Calu3 (cell line): ENCODE data around the gene SPSB2. TPM values are rescaled to one million over a fixed set of nuclear protein-coding genes. Genes with fewer than 3 reads are reported as not detected.
A peak's percentile ranks its signal among the peaks of the same experiment; 100 is the strongest.

ENCODE experiments used
- BruUV-seq: library from RNA; stranded (reverse); fragments of 400-500 nt; replicated peaks from 2 replicates; lab custom pipeline; 2021; lab: Mats Ljungman, UMichigan
- CTCF ChIA-PET: fragments of 300-600 bp; sonication (Branson Sonifier 250); formaldehyde crosslinking; loops from one replicate; lab custom pipeline; 2022; ENCODE audit warnings: antibody characterized with exemption; lab: Charles Lee
- DNase-seq: peaks from one replicate; pipeline ENCODE4 v3.0.0; 2022
- H3K27ac Mint-ChIP-seq: one replicate; pipeline ENCODE4 v1.8.0; 2022; ENCODE audit warnings: mixed read lengths; ENCODE audit not compliant: unreplicated experiment
- H3K27me3 Mint-ChIP-seq: one replicate; pipeline ENCODE4 v1.8.0; 2022; ENCODE audit warnings: mixed read lengths; ENCODE audit not compliant: unreplicated experiment
- H3K36me3 Mint-ChIP-seq: one replicate; pipeline ENCODE4 v1.8.0; 2022; ENCODE audit warnings: mild to moderate bottlenecking, moderate library complexity, mixed read lengths; ENCODE audit not compliant: insufficient read depth, unreplicated experiment
- H3K4me1 Mint-ChIP-seq: one replicate; pipeline ENCODE4 v1.8.0; 2022; ENCODE audit warnings: mild to moderate bottlenecking, low read depth, mixed read lengths; ENCODE audit not compliant: unreplicated experiment
- H3K4me3 Mint-ChIP-seq: one replicate; pipeline ENCODE4 v1.8.0; 2022; ENCODE audit warnings: mild to moderate bottlenecking, low read depth, moderate library complexity, mixed read lengths; ENCODE audit not compliant: unreplicated experiment
- H3K9me3 Mint-ChIP-seq: one replicate; pipeline ENCODE4 v1.8.0; 2022; ENCODE audit warnings: low read depth, mixed read lengths; ENCODE audit not compliant: unreplicated experiment
- CTCF ChIP-seq: fragments of 200-600 bp; IDR thresholded peaks from one replicate; pipeline ENCODE4 v1.8.0; 2022; ENCODE audit warnings: antibody characterized with exemption; ENCODE audit not compliant: unreplicated experiment
- intact Hi-C: fragments of 100-400 bp; cut with micrococcal nuclease; formaldehyde crosslinking; loops from one replicate; pipeline ENCODE4 v1.10.0; 2022; ENCODE audit not compliant: unreplicated experiment
- total RNA-seq: library from RNA; stranded (reverse); gene quantifications from 2 replicates; pipeline ENCODE4 v1.2.3, GENCODE V29; 2022

SPSB2 gene
- total RNA-seq, 1 experiment from 2014 or later: 18.0 TPM

- CTCF ChIA-PET: interaction anchor here (0.7 to 3.0 kb wide), 13 partner anchors 12 to 128 kb away, joined by 3 to 19 read pairs (median 7); partner anchors contain the start of genes COPS7A, GNB3, MLF2 and PTMS
- BruUV-seq: no TSS peak
- peaks cover 49% of the 10 kb centered on the region for H3K36me3 Mint-ChIP-seq
- no peaks in the 10 kb centered on the region for H3K9me3 Mint-ChIP-seq
- peak within 1 kb of the TSS; percentile 89 for H3K27ac Mint-ChIP-seq
- peaks cover 27% of the 10 kb centered on the region for H3K4me1 Mint-ChIP-seq
- intact Hi-C loops: loop anchor here (1.0 kb wide), 1 partner anchor 16 kb away; no protein-coding TSS in a partner anchor
- H3K27me3 Mint-ChIP-seq: no peaks in the 10 kb centered on the region
- no peak for TF ChIP-seq CTCF
- peak; percentile 95 for DNase-seq
- peak within 1 kb of the TSS; percentile 94 for H3K4me3 Mint-ChIP-seq
These were observed 21.8 kb downstream of the SPSB2 start, which contains the start of gene CDCA3 for GRCh38 chr12:6851153-6851920. Gene CDCA3 (minus strand): TSS chr12:6851286. CDS start chr12:6850952, 334 bp downstream.

GRCh38 chr12:6850796-6851152 is 22.3 kb downstream of the SPSB2 start:
- TF ChIP-seq CTCF: no peak
- H3K4me3 Mint-ChIP-seq: peak overlapping the region; percentile 94
- peaks cover 27% of the 10 kb centered on the region for H3K4me1 Mint-ChIP-seq
- CTCF ChIA-PET: interaction anchor here (1.1 to 3.0 kb wide), 7 partner anchors 11 to 98 kb away, joined by 4 to 19 read pairs (median 10); partner anchors contain the start of genes GNB3, MLF2 and SPSB2
- H3K27me3 Mint-ChIP-seq: no peaks in the 10 kb centered on the region
- intact Hi-C loops: loop anchor here (1.0 kb wide), 1 partner anchor 15 kb away; no protein-coding TSS in a partner anchor
- DNase-seq: no peak
- H3K9me3 Mint-ChIP-seq: no peaks in the 10 kb centered on the region
- TSS peak; percentile 77 for BruUV-seq
- H3K36me3 Mint-ChIP-seq: peaks cover 49% of the 10 kb centered on the region
- H3K27ac Mint-ChIP-seq: peak overlapping the region; percentile 89

- Mint-ChIP-seq H3K9me3 (no peaks in the 10 kb centered on the region), H3K4me3 (peak overlapping the region; percentile 94), H3K4me1 (peaks cover 27% of the 10 kb centered on the region), H3K27me3 (no peaks in the 10 kb centered on the region), H3K36me3 (peaks cover 49% of the 10 kb centered on the region), H3K27ac (peak overlapping the region; percentile 89)
- no peak for TF ChIP-seq CTCF
- CTCF ChIA-PET: interaction anchor here (2.7 to 2.8 kb wide), 2 partner anchors 10 to 16 kb away, joined by 8 to 10 read pairs; partner anchors contain the start of gene GNB3
- DNase-seq: no peak
- intact Hi-C loops: no loop called here
- BruUV-seq: no TSS peak
These were observed 23.0 kb downstream of the SPSB2 start for GRCh38 chr12:6849976-6850560.

GRCh38 chr12:6849427-6849826 is 23.7 kb downstream of the SPSB2 start:
- CTCF ChIA-PET: no interaction called here

More at GRCh38 chr12:6849427-6849826, 23.7 kb downstream of the SPSB2 start:
- no peak for TF ChIP-seq CTCF
- no peak overlapping the region for H3K27ac Mint-ChIP-seq
- H3K36me3 Mint-ChIP-seq: peaks cover 49% of the 10 kb centered on the region
- H3K4me1 Mint-ChIP-seq: peaks cover 26% of the 10 kb centered on the region
- H3K4me3 Mint-ChIP-seq: peak overlapping the region; percentile 94
- H3K9me3 Mint-ChIP-seq: no peaks in the 10 kb centered on the region
- no peaks in the 10 kb centered on the region for H3K27me3 Mint-ChIP-seq
- DNase-seq: no peak
- intact Hi-C loops: no loop called here
- no TSS peak for BruUV-seq
